ENCODE data around the gene IL4.
"Not testable (repeated sequence)": the region's sequence is repeated elsewhere in the genome, so short reads cannot be mapped to it uniquely, and the experiment has no call there.

Gene IL4

DNA sequence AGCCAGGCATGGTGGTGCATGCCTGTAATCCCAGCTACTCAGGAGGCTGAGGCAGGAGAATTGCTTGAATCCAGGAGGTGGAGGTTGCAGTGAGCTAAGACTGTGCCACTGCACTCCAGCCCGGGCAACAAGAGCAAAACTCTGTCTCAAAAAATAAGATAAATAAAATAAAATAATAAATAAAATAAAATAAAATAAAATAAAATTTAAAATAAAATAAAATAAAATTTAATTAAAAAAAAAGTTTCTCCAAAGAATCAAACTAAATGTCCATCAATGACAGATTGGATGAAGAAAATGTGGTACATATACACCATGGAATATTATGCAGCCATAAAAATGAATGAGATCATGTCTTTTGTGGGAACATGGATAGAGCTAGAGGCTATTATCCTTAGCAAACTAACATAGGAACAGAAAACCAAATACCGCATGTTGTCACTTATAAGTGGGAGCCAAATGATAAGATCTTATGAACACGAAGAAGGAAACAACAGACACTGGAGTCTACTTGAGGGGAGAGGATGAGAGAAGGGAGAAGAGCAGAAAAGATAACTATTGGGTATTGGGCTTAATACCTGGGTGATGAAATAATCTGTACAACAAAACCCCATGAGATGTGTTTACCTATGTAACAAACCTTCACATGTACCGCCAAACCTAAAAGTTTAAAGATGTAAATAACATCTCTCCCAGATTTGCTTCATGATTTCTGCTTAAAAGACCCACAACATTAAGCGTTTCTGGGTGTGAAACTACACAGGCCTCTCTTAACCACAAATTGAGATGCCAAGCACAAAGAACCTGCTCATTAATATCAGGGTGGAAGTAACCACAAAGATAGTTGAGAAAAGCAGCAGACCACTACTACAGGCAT is 18.2 kb downstream of the IL4 start:
- Mint-ChIP-seq H3K36me3 (peaks cover 22% of the 10 kb centered on the region), H3K4me1 (peaks cover 21% of the 10 kb centered on the region)
- H3K4me3 Mint-ChIP-seq; H3K27ac Mint-ChIP-seq; DNase-seq (ENCODE audit: low spot score in 2 of 2); H3K9me3 Mint-ChIP-seq; ATAC-seq: not testable (repeated sequence)

DNA sequence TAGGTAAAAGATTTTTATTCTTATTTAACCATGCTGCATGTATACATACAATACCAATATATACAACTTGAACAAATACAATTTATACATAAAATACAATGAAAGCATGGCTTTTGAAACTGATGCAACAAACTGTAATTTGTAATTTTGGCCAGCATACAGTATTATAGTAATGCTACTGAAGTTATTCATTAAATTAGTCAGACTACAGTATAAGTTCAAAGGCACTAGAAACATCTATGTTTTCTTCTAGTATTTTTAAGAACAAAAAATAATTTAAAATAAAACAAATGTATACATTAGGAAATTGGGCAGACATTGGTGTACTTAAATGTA is 18.8 kb downstream of the IL4 start:
- ATAC-seq (no peak), DNase-seq (ENCODE audit: low spot score in 2 of 2) (no peak)
- no peak overlapping the region for H3K27ac Mint-ChIP-seq
- no peaks in the 10 kb centered on the region for H3K9me3 Mint-ChIP-seq
- H3K36me3 Mint-ChIP-seq: peaks cover 28% of the 10 kb centered on the region
- H3K4me3 Mint-ChIP-seq: no peak overlapping the region
- peaks cover 21% of the 10 kb centered on the region for H3K4me1 Mint-ChIP-seq

DNA sequence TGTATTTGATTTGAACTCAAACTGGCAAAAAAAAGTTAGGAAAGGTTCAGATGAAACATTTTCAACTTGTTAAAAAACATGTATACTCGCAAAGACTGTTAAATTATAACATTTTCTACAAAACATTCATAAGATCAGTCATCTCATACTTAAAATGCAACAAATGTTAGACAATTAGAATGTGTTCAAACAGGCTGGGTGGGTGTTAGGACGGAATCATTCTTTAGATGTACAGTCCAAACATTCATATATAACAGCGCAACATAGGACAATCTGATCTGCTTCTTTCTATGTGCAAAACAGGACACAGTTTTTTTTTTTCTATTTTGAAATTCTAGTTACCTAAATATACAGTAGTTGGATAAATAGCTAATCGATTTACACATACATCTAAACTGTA is 22.2 kb downstream of the IL4 start:
- no peak for ATAC-seq
- peaks cover 62% of the 10 kb centered on the region for H3K36me3 Mint-ChIP-seq
- H3K9me3 Mint-ChIP-seq: no peaks in the 10 kb centered on the region
- no peak overlapping the region for H3K4me3 Mint-ChIP-seq
- H3K27ac Mint-ChIP-seq: no peak overlapping the region
- DNase-seq (ENCODE audit: low spot score in 2 of 2): no peak
- peaks cover 6% of the 10 kb centered on the region for H3K4me1 Mint-ChIP-seq

- DNase-seq (ENCODE audit: low spot score in 2 of 2): no peak
- no peak for ATAC-seq
- H3K4me3 Mint-ChIP-seq: no peak overlapping the region
- H3K27ac Mint-ChIP-seq: no peak overlapping the region
- H3K4me1 Mint-ChIP-seq: peaks cover 5% of the 10 kb centered on the region
- H3K9me3 Mint-ChIP-seq: no peaks in the 10 kb centered on the region
- peaks cover 79% of the 10 kb centered on the region for H3K36me3 Mint-ChIP-seq
These were observed 31.1 kb downstream of the IL4 start for GRCh38 chr5:132704875-132705274.

DNA sequence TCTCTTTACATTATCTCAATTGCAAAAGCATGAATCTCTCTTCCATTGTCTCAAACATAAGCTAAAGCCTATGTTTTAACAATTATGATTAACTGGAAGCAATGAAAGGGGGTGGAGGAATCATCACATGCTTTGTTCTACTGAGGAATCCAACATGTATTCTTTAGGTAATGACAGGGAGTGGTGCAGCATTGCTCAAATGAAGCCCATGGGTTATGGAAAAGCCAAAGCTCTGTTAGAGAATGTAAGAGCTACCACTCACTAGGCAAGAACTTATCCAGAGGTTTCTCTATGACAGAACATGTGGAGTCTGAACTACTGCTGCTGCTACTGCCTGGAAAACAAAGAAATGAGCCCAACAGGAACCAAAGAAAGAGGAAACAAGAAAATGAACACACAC is 34.9 kb downstream of the IL4 start:
- Mint-ChIP-seq H3K9me3 (no peaks in the 10 kb centered on the region), H3K27ac (no peak overlapping the region), H3K4me1 (peaks cover 5% of the 10 kb centered on the region), H3K36me3 (peaks cover 69% of the 10 kb centered on the region), H3K4me3 (no peak overlapping the region)
- no peak for ATAC-seq
- DNase-seq (ENCODE audit: low spot score in 2 of 2): no peak

DNA sequence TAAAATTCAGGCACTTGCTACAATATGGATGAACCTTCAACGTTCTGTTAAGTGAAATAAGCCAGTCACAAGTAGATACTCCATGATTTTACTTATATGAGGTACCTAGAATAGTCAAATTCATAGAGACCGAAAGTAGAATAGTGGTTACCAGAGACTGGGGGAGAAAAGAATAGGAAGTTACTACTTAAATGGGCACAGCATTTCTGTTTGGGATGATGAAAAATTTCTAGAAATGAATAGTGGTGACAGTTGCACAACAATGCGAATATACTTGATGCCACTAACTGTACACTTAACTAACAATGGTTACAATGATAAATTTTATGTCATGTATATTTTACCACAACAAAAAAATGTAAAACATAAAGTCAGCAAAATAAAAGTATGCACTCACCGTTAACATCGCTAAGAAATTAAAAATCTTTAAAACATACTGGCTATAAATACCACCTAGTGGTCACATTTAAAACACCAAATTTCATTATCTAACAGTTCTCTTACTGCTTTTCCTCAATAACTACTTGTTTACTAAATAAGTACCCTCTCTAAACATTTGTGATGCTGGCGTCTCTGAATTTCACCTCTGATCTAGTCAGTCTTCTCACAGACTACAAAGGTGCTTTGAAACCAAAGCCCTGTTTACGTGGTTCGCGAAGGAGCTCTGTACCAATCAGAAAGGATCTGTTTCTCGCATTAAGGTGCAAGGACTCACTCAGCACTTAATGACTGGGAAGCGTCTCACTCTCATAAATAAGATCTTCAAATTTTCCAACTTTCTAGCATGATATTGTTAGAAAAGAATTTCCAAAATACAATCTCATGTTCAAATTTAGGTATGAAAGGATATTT is 40.9 kb downstream of the IL4 start:
- H3K9me3 Mint-ChIP-seq: no peaks in the 10 kb centered on the region
- ATAC-seq (peak; percentile 93), DNase-seq (ENCODE audit: low spot score in 2 of 2) (no peak)
- no peak overlapping the region for H3K27ac Mint-ChIP-seq
- peak overlapping the region; percentile 24 for H3K4me3 Mint-ChIP-seq
- H3K36me3 Mint-ChIP-seq: peaks cover 76% of the 10 kb centered on the region
- H3K4me1 Mint-ChIP-seq: peaks cover 14% of the 10 kb centered on the region

- H3K9me3 Mint-ChIP-seq: no peaks in the 10 kb centered on the region
- peak overlapping the region; percentile 58 for H3K27ac Mint-ChIP-seq
- ATAC-seq: no peak
- no peak overlapping the region for H3K4me3 Mint-ChIP-seq
- peaks cover 14% of the 10 kb centered on the region for H3K4me1 Mint-ChIP-seq
- no peak for DNase-seq (ENCODE audit: low spot score in 2 of 2)
- H3K36me3 Mint-ChIP-seq: peaks cover 74% of the 10 kb centered on the region
These were observed 44.9 kb downstream of the IL4 start for GRCh38 chr5:132718544-132719312.

DNA sequence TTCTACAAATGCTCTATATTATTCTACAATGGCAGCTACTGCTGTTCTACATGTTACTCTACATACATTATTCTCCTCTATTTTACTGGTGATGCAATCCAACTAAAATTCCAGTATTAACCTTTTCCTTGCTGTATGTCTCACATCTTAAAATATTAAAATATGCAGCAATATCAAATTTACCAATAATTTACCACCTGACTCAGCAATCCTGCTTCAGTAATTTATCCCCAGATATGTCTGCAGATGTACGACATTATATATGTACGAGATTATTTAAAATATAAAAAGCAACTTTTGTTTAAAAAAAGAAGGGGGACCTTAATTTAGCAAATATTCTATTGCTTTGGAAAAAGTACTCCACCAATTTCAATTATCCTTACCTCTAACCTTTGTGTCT is 52.0 kb downstream of the IL4 start:
- Mint-ChIP-seq H3K9me3 (no peaks in the 10 kb centered on the region), H3K4me1 (peaks cover 12% of the 10 kb centered on the region), H3K36me3 (peaks cover 64% of the 10 kb centered on the region), H3K27ac (no peak overlapping the region), H3K4me3 (no peak overlapping the region)
- ATAC-seq (no peak), DNase-seq (ENCODE audit: low spot score in 2 of 2) (no peak)

DNA sequence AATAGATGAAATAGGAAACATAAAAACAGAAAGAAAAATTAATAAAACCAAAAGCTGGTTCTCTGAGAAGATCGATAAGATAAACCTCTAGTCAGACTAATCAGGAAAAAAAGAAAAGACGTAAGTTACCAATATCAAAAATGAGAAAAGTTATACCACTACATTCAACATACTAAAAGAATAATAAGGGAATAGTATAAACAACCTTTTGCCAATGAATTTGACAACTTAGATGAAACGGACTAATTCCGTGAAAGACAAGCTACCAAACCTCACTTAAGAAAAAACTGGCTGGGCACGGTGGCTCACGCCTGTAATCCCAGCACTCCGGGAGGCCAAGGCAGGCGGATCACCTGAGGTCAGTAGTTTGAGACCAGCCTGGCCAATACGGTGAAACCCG is 56.1 kb downstream of the IL4 start:
- Mint-ChIP-seq H3K27ac (no peak overlapping the region), H3K9me3 (no peaks in the 10 kb centered on the region), H3K4me1 (peaks cover 12% of the 10 kb centered on the region), H3K4me3 (no peak overlapping the region), H3K36me3 (peaks cover 81% of the 10 kb centered on the region)
- DNase-seq (ENCODE audit: low spot score in 2 of 2): no peak
- no peak for ATAC-seq
